A549 (cell line): ENCODE measurements around the gene POLR3G. TPM values are rescaled to one million over a fixed set of nuclear protein-coding genes. Genes with fewer than 3 reads are reported as not detected.

Source experiments
- ATAC-seq, 2 experiments: fragments of 200-7000 bp in 1 of 2; fragments of >200 bp in 1 of 2; cut with Nextera tagmentation in 1 of 2; cut with Tn5 transposase in 1 of 2; 3 replicates each; pipeline versions ENCODE4 v1.8.0 to v1.9.1; 2018 to 2020; ENCODE audit warnings: mild to moderate bottlenecking in 1 of 2, moderate library complexity in 1 of 2
- CTCF ChIA-PET: fragments of 300-600 bp; sonication (Branson Sonifier 250); formaldehyde crosslinking; extraction: SDS; loops from one replicate; lab custom pipeline; 2021; ENCODE audit warnings: antibody characterized with exemption, inconsistent platforms; lab: Yijun Ruan, JAX
- POLR2A ChIA-PET: fragments of 350-600 bp; formaldehyde crosslinking; extraction: SDS; loops from one replicate; lab custom pipeline; 2021; ENCODE audit warnings: antibody characterized with exemption, inconsistent platforms; lab: Yijun Ruan, JAX
- DNase-seq, 2 experiments: peaks; one replicate each; pipeline versions ENCODE4 v3.0.0 to v3.0.0-alpha.2; 2011 to 2016; ENCODE audit warnings: low read depth in 1 of 2, low spot score in 1 of 2
- FAIRE-seq: peaks from 2 replicates; lab custom pipeline; 2011; peaks lifted over from hg19 to GRCh38; lab: Jason Lieb, UNC
- H3K27ac ChIP-seq, 2 experiments: fragments of >200 bp; sonication (Bioruptor Twin); formaldehyde crosslinking; 3 replicates each; pipeline ENCODE4 v1.5.1; 2016 to 2017
- H3K4me1 ChIP-seq: fragments of >200 bp; sonication (Bioruptor Twin); formaldehyde crosslinking; 3 replicates; pipeline ENCODE4 v1.6.1; 2016
- H3K4me2 ChIP-seq: fragments of >200 bp; sonication (Bioruptor Twin); formaldehyde crosslinking; 3 replicates; pipeline ENCODE4 v1.6.1; 2016
- H3K4me3 ChIP-seq: fragments of >200 bp; sonication (Bioruptor Twin); formaldehyde crosslinking; 3 replicates; pipeline ENCODE4 v1.5.1; 2016
- H3K9me3 ChIP-seq: fragments of >200 bp; sonication (Bioruptor Twin); formaldehyde crosslinking; 3 replicates; pipeline ENCODE4 v1.6.1; 2016
- CBX2 ChIP-seq: fragments of 200-600 bp; sonication (generic); IDR thresholded peaks from 2 replicates; pipeline ENCODE4 v1.6.1; 2016; ENCODE audit warnings: low read depth, mild to moderate bottlenecking, borderline replicate concordance
- CEBPB ChIP-seq, 2 experiments: fragments of >200 bp in 1 of 2; sonication (Bioruptor Twin) in 1 of 2; formaldehyde crosslinking in 1 of 2; IDR thresholded peaks; 2 replicates each; pipeline ENCODE4 v1.6.1; 2012 to 2016
- EHF ChIP-seq: fragments of 250-450 bp; sonication (Bioruptor Pico); IDR thresholded peaks from 2 replicates; pipeline ENCODE4 v1.5.0; 2020; ENCODE audit warnings: mild to moderate bottlenecking
- FOXS1 ChIP-seq: fragments of 250-450 bp; sonication (Bioruptor Pico); IDR thresholded peaks from 2 replicates; pipeline ENCODE4 v1.5.0; 2020; ENCODE audit warnings: mild to moderate bottlenecking, moderate library complexity
- HOXB13 ChIP-seq: fragments of 250-450 bp; sonication (Bioruptor Pico); IDR thresholded peaks from 2 replicates; pipeline ENCODE4 v1.5.0; 2020; ENCODE audit warnings: low read depth, mild to moderate bottlenecking, moderate library complexity
- KDM1A ChIP-seq: fragments of 200-600 bp; sonication (generic); IDR thresholded peaks from 2 replicates; pipeline ENCODE4 v1.6.1; 2016; ENCODE audit warnings: low read depth, mild to moderate bottlenecking
- MAFK ChIP-seq: fragments of 450-650 bp; IDR thresholded peaks from 2 replicates; pipeline ENCODE4 v1.6.1; 2014; ENCODE audit not compliant: partially characterized antibody
- MAZ ChIP-seq: fragments of 150-350 bp; IDR thresholded peaks from 2 replicates; pipeline ENCODE4 v1.6.1; 2014; ENCODE audit warnings: antibody characterized with exemption, low read depth, low read length, borderline replicate concordance
- MYC ChIP-seq: IDR thresholded peaks from 2 replicates; pipeline ENCODE4 v1.6.1; 2012; ENCODE audit warnings: mild to moderate bottlenecking, inconsistent platforms, low read length, improper control_type of control experiment, borderline replicate concordance
- NPAS2 ChIP-seq: fragments of 250-450 bp; sonication (Bioruptor Pico); IDR thresholded peaks from 2 replicates; pipeline ENCODE4 v1.8.0; 2022; ENCODE audit warnings: mild to moderate bottlenecking, moderate library complexity, borderline replicate concordance
- NR3C1 ChIP-seq: fragments of >200 bp; sonication (Bioruptor Twin); formaldehyde crosslinking; IDR thresholded peaks from 3 replicates; pipeline ENCODE4 v1.6.1; 2017
- POLR2AphosphoS2 ChIP-seq: conservative IDR thresholded peaks from 2 replicates; pipeline ENCODE4 v1.6.1; 2012; ENCODE audit warnings: low read length, improper control_type of control experiment, inconsistent platforms
- RAD21 ChIP-seq, 2 experiments: fragments of >200 bp in 1 of 2; sonication (Bioruptor Twin) in 1 of 2; formaldehyde crosslinking in 1 of 2; IDR thresholded peaks in 1 of 2; conservative IDR thresholded peaks in 1 of 2; 2 replicates in 1 of 2; 3 replicates in 1 of 2; pipeline ENCODE4 v1.6.1; 2012 to 2018; ENCODE audit warnings: inconsistent platforms in 1 of 2
- TP53 ChIP-seq: fragments of 250-450 bp; sonication (Bioruptor Pico); IDR thresholded peaks from 2 replicates; pipeline ENCODE4 v1.5.0; 2021; ENCODE audit warnings: mild to moderate bottlenecking, moderate library complexity
- ZNF302 ChIP-seq: fragments of 250-450 bp; sonication (Bioruptor Pico); IDR thresholded peaks from 2 replicates; pipeline ENCODE4 v1.9.0; 2021; ENCODE audit warnings: inconsistent platforms, mild to moderate bottlenecking, moderate library complexity
- WGBS: methylation state at CpG from one replicate; pipeline ENCODE4 v1.1.6; 2017; ENCODE audit errors: missing lambda C conversion rate; 5-methylcytosine and 5-hydroxymethylcytosine counted together
- polyA plus RNA-seq, 4 experiments: library from polyadenylated mRNA; depleted of rRNA in 3 of 4; stranded (reverse); fragments of >200 nt; fragmentation: RNase III in 1 of 4; extraction: RNeasy Plus Mini Kit Qiagen cat#74134 plus additional on column Dnase treatment in 1 of 4; gene quantifications; 2 replicates in 3 of 4; 3 replicates in 1 of 4; pipeline ENCODE4 v1.2.3, GENCODE V29; 2011 to 2017
- TF ChIP-seq, protein P1 (sequence below): fragments of 200-600 bp; sonication (generic); IDR thresholded peaks from 2 replicates; pipeline ENCODE4 v1.6.1; 2016; ENCODE audit warnings: antibody characterized with exemption, mild to moderate bottlenecking, moderate library complexity
- TF ChIP-seq, protein P2 (sequence below): IDR thresholded peaks from 2 replicates; pipeline ENCODE4 v1.6.1; 2012; ENCODE audit warnings: low read depth, borderline replicate concordance
- TF ChIP-seq, protein P3 (sequence below): fragments of 450-650 bp; IDR thresholded peaks from 2 replicates; pipeline ENCODE4 v1.6.1; 2014; ENCODE audit warnings: antibody characterized with exemption
- TF ChIP-seq, protein P4 (sequence below): fragments of 250-450 bp; sonication (Bioruptor Pico); IDR thresholded peaks from 2 replicates; pipeline ENCODE4 v1.5.0; 2021; ENCODE audit warnings: mild to moderate bottlenecking, moderate library complexity, borderline replicate concordance

Gene POLR3G
- polyA plus RNA-seq, 2 of the 4 experiments (the other 2 are of a cell fraction), result 11.7 to 22.6 TPM

DNA sequence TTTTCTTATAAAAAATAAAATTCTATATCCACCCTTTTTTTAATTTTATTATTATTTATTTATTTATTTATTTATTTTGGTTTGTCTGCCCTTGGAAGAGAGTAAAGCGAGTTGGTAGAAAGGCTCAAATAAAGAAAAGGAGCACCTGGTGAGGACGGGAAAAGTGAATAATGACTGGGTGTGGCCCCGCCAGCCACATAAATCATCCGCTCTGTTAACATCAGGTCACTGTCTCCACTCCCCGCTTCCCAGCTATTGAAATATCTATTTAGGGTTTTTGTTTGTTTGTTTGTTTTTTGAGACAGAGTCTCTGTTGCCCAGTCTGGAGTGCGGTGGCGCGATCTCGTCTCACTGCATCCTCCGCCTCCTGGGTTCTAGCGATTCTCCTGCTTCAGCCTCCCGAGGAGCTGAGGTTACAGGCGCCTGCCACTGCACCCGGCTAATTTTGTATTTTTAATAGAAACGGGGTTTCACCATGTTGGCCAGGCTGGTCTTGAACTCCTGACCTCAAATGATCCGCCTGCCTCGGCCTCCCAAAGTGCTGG lies 844 bp downstream of the POLR3G start:
- peak overlapping the region; percentile 80 for H3K4me3 ChIP-seq
- H3K27ac ChIP-seq, result peak overlapping the region; percentile 92 to 94
- FAIRE-seq (no peak), ATAC-seq (no peak), DNase-seq (no peak)
- ChIA-PET CTCF (interaction anchor here (1.1 to 1.7 kb wide), 5 partner anchors 9 to 55 kb away, joined by 3 to 5 read pairs (median 5); partner anchors contain the start of gene LYSMD3), POLR2A (interaction anchor here (1.6 to 3.8 kb wide), 4 partner anchors 11 to 66 kb away, joined by 5 to 46 read pairs (median 13); partner anchors contain the start of genes CETN3 and LYSMD3)
- no peaks in the 10 kb centered on the region for H3K9me3 ChIP-seq
- no peak for TF ChIP-seq MAFK
- no peak for TF ChIP-seq POLR2AphosphoS2
- no peak for TF ChIP-seq MAZ
- no peak for TF ChIP-seq NPAS2
- TF ChIP-seq, protein P1, sequence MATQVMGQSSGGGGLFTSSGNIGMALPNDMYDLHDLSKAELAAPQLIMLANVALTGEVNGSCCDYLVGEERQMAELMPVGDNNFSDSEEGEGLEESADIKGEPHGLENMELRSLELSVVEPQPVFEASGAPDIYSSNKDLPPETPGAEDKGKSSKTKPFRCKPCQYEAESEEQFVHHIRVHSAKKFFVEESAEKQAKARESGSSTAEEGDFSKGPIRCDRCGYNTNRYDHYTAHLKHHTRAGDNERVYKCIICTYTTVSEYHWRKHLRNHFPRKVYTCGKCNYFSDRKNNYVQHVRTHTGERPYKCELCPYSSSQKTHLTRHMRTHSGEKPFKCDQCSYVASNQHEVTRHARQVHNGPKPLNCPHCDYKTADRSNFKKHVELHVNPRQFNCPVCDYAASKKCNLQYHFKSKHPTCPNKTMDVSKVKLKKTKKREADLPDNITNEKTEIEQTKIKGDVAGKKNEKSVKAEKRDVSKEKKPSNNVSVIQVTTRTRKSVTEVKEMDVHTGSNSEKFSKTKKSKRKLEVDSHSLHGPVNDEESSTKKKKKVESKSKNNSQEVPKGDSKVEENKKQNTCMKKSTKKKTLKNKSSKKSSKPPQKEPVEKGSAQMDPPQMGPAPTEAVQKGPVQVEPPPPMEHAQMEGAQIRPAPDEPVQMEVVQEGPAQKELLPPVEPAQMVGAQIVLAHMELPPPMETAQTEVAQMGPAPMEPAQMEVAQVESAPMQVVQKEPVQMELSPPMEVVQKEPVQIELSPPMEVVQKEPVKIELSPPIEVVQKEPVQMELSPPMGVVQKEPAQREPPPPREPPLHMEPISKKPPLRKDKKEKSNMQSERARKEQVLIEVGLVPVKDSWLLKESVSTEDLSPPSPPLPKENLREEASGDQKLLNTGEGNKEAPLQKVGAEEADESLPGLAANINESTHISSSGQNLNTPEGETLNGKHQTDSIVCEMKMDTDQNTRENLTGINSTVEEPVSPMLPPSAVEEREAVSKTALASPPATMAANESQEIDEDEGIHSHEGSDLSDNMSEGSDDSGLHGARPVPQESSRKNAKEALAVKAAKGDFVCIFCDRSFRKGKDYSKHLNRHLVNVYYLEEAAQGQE, result no peak
- TF ChIP-seq HOXB13 (CRISPR knock-in tag), result no peak
- no peak for TF ChIP-seq EHF
- TF ChIP-seq CBX2, result no peak
- TF ChIP-seq, protein P2, sequence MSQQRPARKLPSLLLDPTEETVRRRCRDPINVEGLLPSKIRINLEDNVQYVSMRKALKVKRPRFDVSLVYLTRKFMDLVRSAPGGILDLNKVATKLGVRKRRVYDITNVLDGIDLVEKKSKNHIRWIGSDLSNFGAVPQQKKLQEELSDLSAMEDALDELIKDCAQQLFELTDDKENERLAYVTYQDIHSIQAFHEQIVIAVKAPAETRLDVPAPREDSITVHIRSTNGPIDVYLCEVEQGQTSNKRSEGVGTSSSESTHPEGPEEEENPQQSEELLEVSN, result no peak
- TF ChIP-seq CEBPB (IDR thresholded peaks at IDR 0.05), result no peak
- TF ChIP-seq ZNF302, result no peak
- no peak for TF ChIP-seq MYC
- TF ChIP-seq, protein P3, sequence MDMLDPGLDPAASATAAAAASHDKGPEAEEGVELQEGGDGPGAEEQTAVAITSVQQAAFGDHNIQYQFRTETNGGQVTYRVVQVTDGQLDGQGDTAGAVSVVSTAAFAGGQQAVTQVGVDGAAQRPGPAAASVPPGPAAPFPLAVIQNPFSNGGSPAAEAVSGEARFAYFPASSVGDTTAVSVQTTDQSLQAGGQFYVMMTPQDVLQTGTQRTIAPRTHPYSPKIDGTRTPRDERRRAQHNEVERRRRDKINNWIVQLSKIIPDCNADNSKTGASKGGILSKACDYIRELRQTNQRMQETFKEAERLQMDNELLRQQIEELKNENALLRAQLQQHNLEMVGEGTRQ, result no peak
- TF ChIP-seq KDM1A, result no peak
- no peak for TF ChIP-seq NR3C1
- TF ChIP-seq FOXS1 (CRISPR knock-in tag), result no peak
- TF ChIP-seq TP53 (CRISPR knock-in tag), result no peak
- no peak for TF ChIP-seq RAD21 (conservative IDR thresholded peaks at IDR 0.05 in 1 of 2, IDR thresholded peaks at IDR 0.05 in 1 of 2)
- H3K4me2 ChIP-seq, result peak overlapping the region; percentile 91
- 83% methylated on average over 17 of the region's 17 CpGs for WGBS
- peaks cover 13% of the 10 kb centered on the region for H3K4me1 ChIP-seq

DNA sequence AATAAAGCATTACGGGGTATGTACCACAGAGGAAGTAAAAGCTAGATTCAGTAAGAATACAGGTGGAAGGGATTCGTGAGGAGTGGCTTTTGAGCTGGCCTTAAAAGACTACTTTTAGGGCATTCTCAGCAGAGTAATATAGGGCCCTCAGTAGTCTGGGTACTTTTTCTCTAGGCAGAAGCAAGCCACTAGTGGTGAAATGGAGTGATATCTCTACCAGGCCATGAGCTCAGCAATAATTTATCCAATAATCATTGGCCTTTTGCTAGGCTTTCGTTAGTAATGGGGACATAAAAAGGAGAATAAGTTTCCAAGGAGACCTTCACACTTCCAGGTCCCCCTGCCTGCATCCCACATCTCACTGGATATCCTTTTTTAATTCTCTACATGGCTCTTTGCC lies 1.7 kb downstream of the POLR3G start:
- TF ChIP-seq, protein P4, sequence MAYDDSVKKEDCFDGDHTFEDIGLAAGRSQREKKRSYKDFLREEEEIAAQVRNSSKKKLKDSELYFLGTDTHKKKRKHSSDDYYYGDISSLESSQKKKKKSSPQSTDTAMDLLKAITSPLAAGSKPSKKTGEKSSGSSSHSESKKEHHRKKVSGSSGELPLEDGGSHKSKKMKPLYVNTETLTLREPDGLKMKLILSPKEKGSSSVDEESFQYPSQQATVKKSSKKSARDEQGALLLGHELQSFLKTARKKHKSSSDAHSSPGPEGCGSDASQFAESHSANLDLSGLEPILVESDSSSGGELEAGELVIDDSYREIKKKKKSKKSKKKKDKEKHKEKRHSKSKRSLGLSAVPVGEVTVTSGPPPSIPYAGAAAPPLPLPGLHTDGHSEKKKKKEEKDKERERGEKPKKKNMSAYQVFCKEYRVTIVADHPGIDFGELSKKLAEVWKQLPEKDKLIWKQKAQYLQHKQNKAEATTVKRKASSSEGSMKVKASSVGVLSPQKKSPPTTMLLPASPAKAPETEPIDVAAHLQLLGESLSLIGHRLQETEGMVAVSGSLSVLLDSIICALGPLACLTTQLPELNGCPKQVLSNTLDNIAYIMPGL (CRISPR knock-in tag), result no peak
- no peaks in the 10 kb centered on the region for H3K9me3 ChIP-seq
- POLR2A ChIA-PET, result no interaction called here
- ATAC-seq (no peak), DNase-seq (no peak), FAIRE-seq (no peak)
- CTCF ChIA-PET, result interaction anchor here (1.1 to 1.5 kb wide), 3 partner anchors 14 to 54 kb away, joined by 3 to 7 read pairs (median 5); partner anchors contain the start of gene LYSMD3
- no peak overlapping the region for H3K27ac ChIP-seq
- peaks cover 13% of the 10 kb centered on the region for H3K4me1 ChIP-seq
- H3K4me3 ChIP-seq, result no peak overlapping the region
- no peak overlapping the region for H3K4me2 ChIP-seq
- WGBS, result 94% methylated on average over 3 of the region's 3 CpGs
